ENCODE measurements around the gene CBX8. TPM values are rescaled to one million over a fixed set of nuclear protein-coding genes. Genes with fewer than 3 reads are reported as not detected.

Gene CBX8
- total and polyA plus RNA-seq, 2 of the 13 experiments (the other 11 are each of a cell fraction or from before 2014, with no cell fraction given), result 0.34 to 12.6 TPM

- TF ChIP-seq, protein P1, sequence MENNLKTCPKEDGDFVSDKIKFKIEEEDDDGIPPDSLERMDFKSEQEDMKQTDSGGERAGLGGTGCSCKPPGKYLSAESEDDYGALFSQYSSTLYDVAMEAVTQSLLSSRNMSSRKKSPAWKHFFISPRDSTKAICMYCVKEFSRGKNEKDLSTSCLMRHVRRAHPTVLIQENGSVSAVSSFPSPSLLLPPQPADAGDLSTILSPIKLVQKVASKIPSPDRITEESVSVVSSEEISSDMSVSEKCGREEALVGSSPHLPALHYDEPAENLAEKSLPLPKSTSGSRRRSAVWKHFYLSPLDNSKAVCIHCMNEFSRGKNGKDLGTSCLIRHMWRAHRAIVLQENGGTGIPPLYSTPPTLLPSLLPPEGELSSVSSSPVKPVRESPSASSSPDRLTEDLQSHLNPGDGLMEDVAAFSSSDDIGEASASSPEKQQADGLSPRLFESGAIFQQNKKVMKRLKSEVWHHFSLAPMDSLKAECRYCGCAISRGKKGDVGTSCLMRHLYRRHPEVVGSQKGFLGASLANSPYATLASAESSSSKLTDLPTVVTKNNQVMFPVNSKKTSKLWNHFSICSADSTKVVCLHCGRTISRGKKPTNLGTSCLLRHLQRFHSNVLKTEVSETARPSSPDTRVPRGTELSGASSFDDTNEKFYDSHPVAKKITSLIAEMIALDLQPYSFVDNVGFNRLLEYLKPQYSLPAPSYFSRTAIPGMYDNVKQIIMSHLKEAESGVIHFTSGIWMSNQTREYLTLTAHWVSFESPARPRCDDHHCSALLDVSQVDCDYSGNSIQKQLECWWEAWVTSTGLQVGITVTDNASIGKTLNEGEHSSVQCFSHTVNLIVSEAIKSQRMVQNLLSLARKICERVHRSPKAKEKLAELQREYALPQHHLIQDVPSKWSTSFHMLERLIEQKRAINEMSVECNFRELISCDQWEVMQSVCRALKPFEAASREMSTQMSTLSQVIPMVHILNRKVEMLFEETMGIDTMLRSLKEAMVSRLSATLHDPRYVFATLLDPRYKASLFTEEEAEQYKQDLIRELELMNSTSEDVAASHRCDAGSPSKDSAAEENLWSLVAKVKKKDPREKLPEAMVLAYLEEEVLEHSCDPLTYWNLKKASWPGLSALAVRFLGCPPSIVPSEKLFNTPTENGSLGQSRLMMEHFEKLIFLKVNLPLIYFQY (CRISPR knock-in tag; IDR thresholded peaks at IDR 0.05; ENCODE audit: borderline replicate concordance), result no peak
- TF ChIP-seq, protein P2, sequence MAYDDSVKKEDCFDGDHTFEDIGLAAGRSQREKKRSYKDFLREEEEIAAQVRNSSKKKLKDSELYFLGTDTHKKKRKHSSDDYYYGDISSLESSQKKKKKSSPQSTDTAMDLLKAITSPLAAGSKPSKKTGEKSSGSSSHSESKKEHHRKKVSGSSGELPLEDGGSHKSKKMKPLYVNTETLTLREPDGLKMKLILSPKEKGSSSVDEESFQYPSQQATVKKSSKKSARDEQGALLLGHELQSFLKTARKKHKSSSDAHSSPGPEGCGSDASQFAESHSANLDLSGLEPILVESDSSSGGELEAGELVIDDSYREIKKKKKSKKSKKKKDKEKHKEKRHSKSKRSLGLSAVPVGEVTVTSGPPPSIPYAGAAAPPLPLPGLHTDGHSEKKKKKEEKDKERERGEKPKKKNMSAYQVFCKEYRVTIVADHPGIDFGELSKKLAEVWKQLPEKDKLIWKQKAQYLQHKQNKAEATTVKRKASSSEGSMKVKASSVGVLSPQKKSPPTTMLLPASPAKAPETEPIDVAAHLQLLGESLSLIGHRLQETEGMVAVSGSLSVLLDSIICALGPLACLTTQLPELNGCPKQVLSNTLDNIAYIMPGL (CRISPR knock-in tag; IDR thresholded peaks at IDR 0.05; ENCODE audit: borderline replicate concordance in 1 of 2, low read depth in 1 of 2), result peak; percentile 51 to 69; a peak in 2 of 4 replicates
- TF ChIP-seq SALL2 (CRISPR knock-in tag; IDR thresholded peaks at IDR 0.05) (peak; percentile 87), PLRG1 (conservative IDR thresholded peaks at IDR 0.05) (no peak), RAD21 (CRISPR knock-in tag; IDR thresholded peaks at IDR 0.05) (peak; percentile 95), SMAD1 (CRISPR knock-in tag; IDR thresholded peaks at IDR 0.05; ENCODE audit: borderline replicate concordance, low read depth) (no peak), ZGPAT (CRISPR knock-in tag; IDR thresholded peaks at IDR 0.05) (peak; percentile 59), RBFOX2 (IDR thresholded peaks at IDR 0.05; ENCODE audit: low read depth, low read length) (peak; percentile 83), KAT2B (IDR thresholded peaks at IDR 0.05; ENCODE audit: borderline replicate concordance, low read depth, low read length) (no peak), PAXIP1 (CRISPR knock-in tag; conservative IDR thresholded peaks at IDR 0.05) (0 out of 2 replicates have a peak, but pooled peaks have one; percentile 21), ZMAT5 (CRISPR knock-in tag; IDR thresholded peaks at IDR 0.05; ENCODE audit: borderline replicate concordance, low read depth) (no peak), ZNF720 (CRISPR knock-in tag; IDR thresholded peaks at IDR 0.05) (no peak)
- TF ChIP-seq, protein P3, sequence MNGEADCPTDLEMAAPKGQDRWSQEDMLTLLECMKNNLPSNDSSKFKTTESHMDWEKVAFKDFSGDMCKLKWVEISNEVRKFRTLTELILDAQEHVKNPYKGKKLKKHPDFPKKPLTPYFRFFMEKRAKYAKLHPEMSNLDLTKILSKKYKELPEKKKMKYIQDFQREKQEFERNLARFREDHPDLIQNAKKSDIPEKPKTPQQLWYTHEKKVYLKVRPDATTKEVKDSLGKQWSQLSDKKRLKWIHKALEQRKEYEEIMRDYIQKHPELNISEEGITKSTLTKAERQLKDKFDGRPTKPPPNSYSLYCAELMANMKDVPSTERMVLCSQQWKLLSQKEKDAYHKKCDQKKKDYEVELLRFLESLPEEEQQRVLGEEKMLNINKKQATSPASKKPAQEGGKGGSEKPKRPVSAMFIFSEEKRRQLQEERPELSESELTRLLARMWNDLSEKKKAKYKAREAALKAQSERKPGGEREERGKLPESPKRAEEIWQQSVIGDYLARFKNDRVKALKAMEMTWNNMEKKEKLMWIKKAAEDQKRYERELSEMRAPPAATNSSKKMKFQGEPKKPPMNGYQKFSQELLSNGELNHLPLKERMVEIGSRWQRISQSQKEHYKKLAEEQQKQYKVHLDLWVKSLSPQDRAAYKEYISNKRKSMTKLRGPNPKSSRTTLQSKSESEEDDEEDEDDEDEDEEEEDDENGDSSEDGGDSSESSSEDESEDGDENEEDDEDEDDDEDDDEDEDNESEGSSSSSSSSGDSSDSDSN (CRISPR knock-in tag; IDR thresholded peaks at IDR 0.05), result peak; percentile 46; the same call in 1 of the 2 replicates
These were observed 37.9 kb upstream of the CBX8 start (continued) for GRCh38 chr17:79834565-79835469.

All from HepG2 (cell line).